SK-N-SH (cell line): ENCODE measurements around the gene ATXN10. TPM values are rescaled to one million over a fixed set of nuclear protein-coding genes. Genes with fewer than 3 reads are reported as not detected.

Experiments
- CTCF ChIA-PET: fragments of 300-600, 350-600 bp; formaldehyde crosslinking; extraction: SDS; loops from one replicate; lab custom pipeline; 2021; lab: Yijun Ruan, JAX
- POLR2A ChIA-PET: fragments of 350-600 bp; sonication (Branson Sonifier 250); formaldehyde crosslinking; extraction: SDS; loops from one replicate; lab custom pipeline; 2020; ENCODE audit warnings: antibody characterized with exemption, inconsistent platforms; lab: Yijun Ruan, JAX
- DNase-seq: peaks from one replicate; pipeline ENCODE4 v3.0.0; 2012
- H2AFZ ChIP-seq: fragments of 200-600 bp; sonication (generic); 2 replicates; pipeline ENCODE4 v1.8.1; 2016; ENCODE audit warnings: antibody characterized with exemption, mild to moderate bottlenecking, low read depth
- H3F3A ChIP-seq: fragments of 200-600 bp; sonication (generic); replicated peaks from 2 replicates; pipeline ENCODE3; 2016; ENCODE audit warnings: antibody characterized with exemption, mild to moderate bottlenecking; ENCODE audit not compliant: insufficient read depth
- H3K27ac ChIP-seq, 2 experiments: fragments of 200-500 bp in 1 of 2; fragments of 200-600 bp in 1 of 2; sonication (Bioruptor generic) in 1 of 2; sonication (generic), shearing (Covaris generic) in 1 of 2; 2 replicates each; pipeline versions ENCODE4 v1.5.1 to v1.6.1; 2014 to 2016; ENCODE audit warnings: low read depth in 2 of 2, inconsistent platforms in 1 of 2, low read length in 1 of 2, mild to moderate bottlenecking in 1 of 2, mixed read lengths in 1 of 2
- H3K27me3 ChIP-seq: fragments of 200-600 bp; sonication (generic), shearing (Covaris generic); 2 replicates; pipeline ENCODE4 v1.6.1; 2016; ENCODE audit warnings: mixed run types; ENCODE audit not compliant: insufficient read depth
- H3K36me3 ChIP-seq, 2 experiments: fragments of 200-500 bp in 1 of 2; fragments of 200-600 bp in 1 of 2; sonication (Bioruptor generic) in 1 of 2; sonication (generic) in 1 of 2; replicated peaks in 1 of 2; 2 replicates each; pipeline versions ENCODE3 to v1.5.1; 2014 to 2016; ENCODE audit warnings: low read length in 1 of 2, mild to moderate bottlenecking in 1 of 2; ENCODE audit not compliant: insufficient read depth in 2 of 2, control insufficient read depth in 1 of 2
- H3K4me1 ChIP-seq, 2 experiments: fragments of 200-500 bp in 1 of 2; fragments of 200-600 bp in 1 of 2; sonication (Bioruptor generic) in 1 of 2; sonication (generic), shearing (Covaris generic) in 1 of 2; 2 replicates each; pipeline versions ENCODE4 v1.5.1 to v1.6.1; 2014 to 2016; ENCODE audit warnings: low read depth in 1 of 2, low read length in 1 of 2, mixed run types in 1 of 2; ENCODE audit not compliant: insufficient read depth in 2 of 2, control insufficient read depth in 1 of 2
- H3K4me2 ChIP-seq: fragments of 200-600 bp; sonication (generic), shearing (Covaris generic); 2 replicates; pipeline ENCODE4 v1.6.1; 2017; ENCODE audit warnings: mixed run types
- H3K4me3 ChIP-seq, 2 experiments: fragments of 200-500 bp in 1 of 2; fragments of 200-600 bp in 1 of 2; sonication (Bioruptor generic) in 1 of 2; sonication (generic), shearing (Covaris generic) in 1 of 2; 2 replicates each; pipeline versions ENCODE4 v1.5.1 to v1.8.1; 2014 to 2016; ENCODE audit warnings: low read depth in 2 of 2, inconsistent platforms in 1 of 2, low read length in 1 of 2, mild to moderate bottlenecking in 1 of 2, mixed read lengths in 1 of 2, moderate library complexity in 1 of 2
- H3K79me2 ChIP-seq: fragments of 200-600 bp; sonication (generic); 2 replicates; pipeline ENCODE4 v1.8.1; 2017; ENCODE audit warnings: mild to moderate bottlenecking; ENCODE audit not compliant: insufficient read depth
- H3K9ac ChIP-seq: fragments of 200-600 bp; sonication (generic); 2 replicates; pipeline ENCODE4 v1.6.1; 2017; ENCODE audit warnings: mixed run types
- H3K9me2 ChIP-seq: fragments of 200-600 bp; sonication (generic); 2 replicates; pipeline ENCODE4 v1.6.1; 2017; ENCODE audit warnings: mixed run types
- H3K9me3 ChIP-seq: fragments of 200-600 bp; sonication (generic); 2 replicates; pipeline ENCODE4 v1.6.1; 2017; ENCODE audit warnings: mixed run types, mild to moderate bottlenecking, moderate library complexity
- H4K20me1 ChIP-seq: fragments of 200-600 bp; sonication (generic); 2 replicates; pipeline ENCODE4 v1.6.1; 2017; ENCODE audit warnings: mild to moderate bottlenecking, mixed run types; ENCODE audit not compliant: insufficient read depth
- CHD2 ChIP-seq: fragments of 150-350 bp; IDR thresholded peaks from 2 replicates; pipeline ENCODE4 v1.6.1; 2018; ENCODE audit warnings: low read length; ENCODE audit not compliant: partially characterized antibody
- ELF1 ChIP-seq: IDR thresholded peaks from 2 replicates; pipeline ENCODE4 v1.4.0; 2012
- EZH2phosphoT487 ChIP-seq: fragments of 200-600 bp; sonication (generic); IDR thresholded peaks from 2 replicates; pipeline ENCODE4 v1.6.1; 2017; ENCODE audit warnings: low read depth, mixed run types, mild to moderate bottlenecking, antibody characterized with exemption, moderate library complexity, borderline replicate concordance
- FOXM1 ChIP-seq: IDR thresholded peaks from 2 replicates; pipeline ENCODE4 v1.4.0; 2012; ENCODE audit warnings: low read depth, mild to moderate bottlenecking
- JUND ChIP-seq: IDR thresholded peaks from 2 replicates; pipeline ENCODE4 v1.4.0; 2012
- MEF2A ChIP-seq: IDR thresholded peaks from 2 replicates; pipeline ENCODE4 v1.4.0; 2012; ENCODE audit warnings: low read depth, borderline replicate concordance
- MXI1 ChIP-seq: IDR thresholded peaks from 2 replicates; pipeline ENCODE4 v1.6.1; 2012; ENCODE audit warnings: mild to moderate bottlenecking, low read depth, low read length, improper control_type of control experiment
- NFIC ChIP-seq: IDR thresholded peaks from 2 replicates; pipeline ENCODE4 v1.4.0; 2012; ENCODE audit warnings: borderline replicate concordance
- POLR2AphosphoS5 ChIP-seq: IDR thresholded peaks from 2 replicates; pipeline ENCODE4 v1.6.1; 2012; ENCODE audit warnings: low read depth, low read length
- RAD21 ChIP-seq: IDR thresholded peaks from 2 replicates; pipeline ENCODE4 v1.6.1; 2012; ENCODE audit warnings: mild to moderate bottlenecking, low read length
- RCOR1 ChIP-seq: fragments of 150-350 bp; IDR thresholded peaks from 2 replicates; pipeline ENCODE4 v1.6.1; 2017; ENCODE audit warnings: antibody characterized with exemption, low read length
- RFX5 ChIP-seq: IDR thresholded peaks from 2 replicates; pipeline ENCODE4 v1.6.1; 2012; ENCODE audit warnings: mild to moderate bottlenecking, improper control_type of control experiment, low read length
- SMC3 ChIP-seq: IDR thresholded peaks from 2 replicates; pipeline ENCODE4 v1.6.1; 2012; ENCODE audit warnings: low read depth, low read length, improper control_type of control experiment
- TAF1 ChIP-seq: IDR thresholded peaks from 2 replicates; pipeline ENCODE4 v1.6.1; 2012; ENCODE audit warnings: low read depth, mild to moderate bottlenecking, low read length, moderate library complexity, borderline replicate concordance
- TCF12 ChIP-seq: IDR thresholded peaks from 2 replicates; pipeline ENCODE4 v1.4.0; 2012
- USF2 ChIP-seq: fragments of 150-350 bp; IDR thresholded peaks from 2 replicates; pipeline ENCODE4 v1.6.1; 2017; ENCODE audit warnings: antibody characterized with exemption, low read length, low read depth, borderline replicate concordance
- YY1 ChIP-seq: IDR thresholded peaks from 2 replicates; pipeline ENCODE4 v1.4.0; 2012; ENCODE audit warnings: low read depth, mild to moderate bottlenecking
- WGBS: methylation state at CpG from one replicate; pipeline ENCODE4 v1.1.6; 2017; ENCODE audit warnings: low lambda C conversion rate; 5-methylcytosine and 5-hydroxymethylcytosine counted together
- polyA plus RNA-seq, 3 experiments: library from polyadenylated mRNA; depleted of rRNA; stranded (reverse); fragments of >200 nt; gene quantifications; 2 replicates each; pipeline ENCODE4 v1.2.3, GENCODE V29; 2012
- TF ChIP-seq, protein P1 (sequence below): IDR thresholded peaks from 2 replicates; pipeline ENCODE4 v1.4.0; 2012; ENCODE audit warnings: low read depth, borderline replicate concordance
- TF ChIP-seq, protein P2 (sequence below): IDR thresholded peaks from 2 replicates; pipeline ENCODE4 v1.6.1; 2012; ENCODE audit warnings: mild to moderate bottlenecking, low read depth, low read length, moderate library complexity
- TF ChIP-seq, protein P3 (sequence below): fragments of 200-600 bp; sonication (generic); IDR thresholded peaks from 2 replicates; pipeline ENCODE4 v1.6.1; 2017; ENCODE audit warnings: antibody characterized with exemption, mild to moderate bottlenecking, moderate library complexity
- TF ChIP-seq, protein P4 (sequence below): IDR thresholded peaks from 2 replicates; pipeline ENCODE4 v1.4.0; 2012; ENCODE audit warnings: low read depth

Gene ATXN10
- polyA plus RNA-seq, 1 of the 3 experiments (the other 2 are of a cell fraction), result 202 TPM

DNA sequence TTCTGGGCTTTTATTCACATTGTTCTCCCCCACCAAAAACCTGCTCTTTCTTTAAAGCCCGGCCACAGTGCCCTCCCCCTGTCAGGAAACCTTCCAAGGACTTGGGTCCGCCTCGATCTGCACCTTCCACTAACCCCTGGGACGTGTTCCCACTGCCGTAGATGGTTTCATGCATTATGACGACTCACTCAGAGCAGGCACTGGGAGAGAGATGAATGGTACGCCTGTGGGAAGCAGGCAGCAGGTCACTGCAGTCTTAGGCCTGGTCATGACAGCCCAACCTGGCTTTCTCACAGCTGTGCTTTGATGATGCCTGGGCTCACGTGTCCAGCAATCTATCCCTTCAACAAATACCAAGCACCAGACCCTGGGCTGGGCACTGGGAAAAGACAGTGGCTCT lies 189.6 kb downstream of the ATXN10 start:
- no peak overlapping the region for H3K4me3 ChIP-seq
- POLR2A ChIA-PET, result no interaction called here

GRCh38 chr22:45863981-45864751 lies 192.5 kb downstream of the ATXN10 start:
- Histone ChIP-seq H4K20me1 (no peaks in the 10 kb centered on the region), H3F3A (peaks cover 6% of the 10 kb centered on the region), H3K9me3 (no peaks in the 10 kb centered on the region; the same call in 1 of the 2 replicates), H3K36me3 (no peaks in the 10 kb centered on the region), H3K4me1 (no peaks in the 10 kb centered on the region), H2AFZ (no peak overlapping the region), H3K9me2 (no peaks in the 10 kb centered on the region), H3K4me2 (no peak overlapping the region), H3K27ac (no peak overlapping the region), H3K4me3 (peak overlapping the region in 1 of 2 experiments; percentile 29; a peak in 1 of 4 replicates), H3K27me3 (no peaks in the 10 kb centered on the region), H3K79me2 (no peaks in the 10 kb centered on the region), H3K9ac (no peak overlapping the region)
- WGBS, result 71% methylated on average over 19 of the region's 19 CpGs
- DNase-seq, result peak; percentile 87
- ChIA-PET POLR2A (no interaction called here), CTCF (interaction anchor here (0.6 to 7.4 kb wide), 58 partner anchors 8 to 366 kb away, joined by 3 to 97 read pairs (median 4); no protein-coding TSS in a partner anchor)
- TF ChIP-seq, protein P1, sequence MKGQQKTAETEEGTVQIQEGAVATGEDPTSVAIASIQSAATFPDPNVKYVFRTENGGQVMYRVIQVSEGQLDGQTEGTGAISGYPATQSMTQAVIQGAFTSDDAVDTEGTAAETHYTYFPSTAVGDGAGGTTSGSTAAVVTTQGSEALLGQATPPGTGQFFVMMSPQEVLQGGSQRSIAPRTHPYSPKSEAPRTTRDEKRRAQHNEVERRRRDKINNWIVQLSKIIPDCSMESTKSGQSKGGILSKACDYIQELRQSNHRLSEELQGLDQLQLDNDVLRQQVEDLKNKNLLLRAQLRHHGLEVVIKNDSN, result no peak
- no peak for TF ChIP-seq CHD2
- TF ChIP-seq ELF1, result no peak
- no peak for TF ChIP-seq MEF2A
- TF ChIP-seq TAF1, result no peak
- TF ChIP-seq FOXM1, result no peak
- TF ChIP-seq EZH2phosphoT487, result no peak
- no peak for TF ChIP-seq RCOR1
- no peak for TF ChIP-seq RFX5
- TF ChIP-seq, protein P2, sequence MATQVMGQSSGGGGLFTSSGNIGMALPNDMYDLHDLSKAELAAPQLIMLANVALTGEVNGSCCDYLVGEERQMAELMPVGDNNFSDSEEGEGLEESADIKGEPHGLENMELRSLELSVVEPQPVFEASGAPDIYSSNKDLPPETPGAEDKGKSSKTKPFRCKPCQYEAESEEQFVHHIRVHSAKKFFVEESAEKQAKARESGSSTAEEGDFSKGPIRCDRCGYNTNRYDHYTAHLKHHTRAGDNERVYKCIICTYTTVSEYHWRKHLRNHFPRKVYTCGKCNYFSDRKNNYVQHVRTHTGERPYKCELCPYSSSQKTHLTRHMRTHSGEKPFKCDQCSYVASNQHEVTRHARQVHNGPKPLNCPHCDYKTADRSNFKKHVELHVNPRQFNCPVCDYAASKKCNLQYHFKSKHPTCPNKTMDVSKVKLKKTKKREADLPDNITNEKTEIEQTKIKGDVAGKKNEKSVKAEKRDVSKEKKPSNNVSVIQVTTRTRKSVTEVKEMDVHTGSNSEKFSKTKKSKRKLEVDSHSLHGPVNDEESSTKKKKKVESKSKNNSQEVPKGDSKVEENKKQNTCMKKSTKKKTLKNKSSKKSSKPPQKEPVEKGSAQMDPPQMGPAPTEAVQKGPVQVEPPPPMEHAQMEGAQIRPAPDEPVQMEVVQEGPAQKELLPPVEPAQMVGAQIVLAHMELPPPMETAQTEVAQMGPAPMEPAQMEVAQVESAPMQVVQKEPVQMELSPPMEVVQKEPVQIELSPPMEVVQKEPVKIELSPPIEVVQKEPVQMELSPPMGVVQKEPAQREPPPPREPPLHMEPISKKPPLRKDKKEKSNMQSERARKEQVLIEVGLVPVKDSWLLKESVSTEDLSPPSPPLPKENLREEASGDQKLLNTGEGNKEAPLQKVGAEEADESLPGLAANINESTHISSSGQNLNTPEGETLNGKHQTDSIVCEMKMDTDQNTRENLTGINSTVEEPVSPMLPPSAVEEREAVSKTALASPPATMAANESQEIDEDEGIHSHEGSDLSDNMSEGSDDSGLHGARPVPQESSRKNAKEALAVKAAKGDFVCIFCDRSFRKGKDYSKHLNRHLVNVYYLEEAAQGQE, result no peak
- no peak for TF ChIP-seq TCF12
- TF ChIP-seq SMC3, result peak; percentile 82
- TF ChIP-seq RAD21, result peak; percentile 67
- no peak for TF ChIP-seq YY1
- no peak for TF ChIP-seq JUND
- no peak for TF ChIP-seq MXI1
- TF ChIP-seq, protein P3, sequence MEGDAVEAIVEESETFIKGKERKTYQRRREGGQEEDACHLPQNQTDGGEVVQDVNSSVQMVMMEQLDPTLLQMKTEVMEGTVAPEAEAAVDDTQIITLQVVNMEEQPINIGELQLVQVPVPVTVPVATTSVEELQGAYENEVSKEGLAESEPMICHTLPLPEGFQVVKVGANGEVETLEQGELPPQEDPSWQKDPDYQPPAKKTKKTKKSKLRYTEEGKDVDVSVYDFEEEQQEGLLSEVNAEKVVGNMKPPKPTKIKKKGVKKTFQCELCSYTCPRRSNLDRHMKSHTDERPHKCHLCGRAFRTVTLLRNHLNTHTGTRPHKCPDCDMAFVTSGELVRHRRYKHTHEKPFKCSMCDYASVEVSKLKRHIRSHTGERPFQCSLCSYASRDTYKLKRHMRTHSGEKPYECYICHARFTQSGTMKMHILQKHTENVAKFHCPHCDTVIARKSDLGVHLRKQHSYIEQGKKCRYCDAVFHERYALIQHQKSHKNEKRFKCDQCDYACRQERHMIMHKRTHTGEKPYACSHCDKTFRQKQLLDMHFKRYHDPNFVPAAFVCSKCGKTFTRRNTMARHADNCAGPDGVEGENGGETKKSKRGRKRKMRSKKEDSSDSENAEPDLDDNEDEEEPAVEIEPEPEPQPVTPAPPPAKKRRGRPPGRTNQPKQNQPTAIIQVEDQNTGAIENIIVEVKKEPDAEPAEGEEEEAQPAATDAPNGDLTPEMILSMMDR, result peak; percentile 84
- TF ChIP-seq, protein P4, sequence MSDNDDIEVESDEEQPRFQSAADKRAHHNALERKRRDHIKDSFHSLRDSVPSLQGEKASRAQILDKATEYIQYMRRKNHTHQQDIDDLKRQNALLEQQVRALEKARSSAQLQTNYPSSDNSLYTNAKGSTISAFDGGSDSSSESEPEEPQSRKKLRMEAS, result no peak
- TF ChIP-seq USF2, result no peak
- TF ChIP-seq POLR2AphosphoS5, result peak; percentile 17; the same call in 1 of the 2 replicates

More for the DNA sequence above, 189.6 kb downstream of the ATXN10 start:
- DNase-seq, result no peak
- Histone ChIP-seq H3K27me3 (no peaks in the 10 kb centered on the region), H3K79me2 (no peaks in the 10 kb centered on the region), H3K4me2 (no peak overlapping the region), H3K27ac (no peak overlapping the region), H4K20me1 (no peaks in the 10 kb centered on the region), H2AFZ (no peak overlapping the region), H3K4me1 (no peaks in the 10 kb centered on the region), H3K9me2 (no peaks in the 10 kb centered on the region), H3K36me3 (peaks cover 0 to 8% of the 10 kb centered on the region in 2 experiments), H3F3A (peaks cover 6% of the 10 kb centered on the region), H3K9ac (no peak overlapping the region), H3K9me3 (no peaks in the 10 kb centered on the region; the same call in 1 of the 2 replicates)
- WGBS, result 93% methylated on average over 8 of the region's 8 CpGs
- CTCF ChIA-PET, result interaction anchor here (4.3 kb wide), 1 partner anchor 284 kb away, joined by 29 read pairs; no protein-coding TSS in a partner anchor
- no peak for TF ChIP-seq NFIC
